ENCODE results near the gene MAGI1.

The MAGI1 gene

DNA sequence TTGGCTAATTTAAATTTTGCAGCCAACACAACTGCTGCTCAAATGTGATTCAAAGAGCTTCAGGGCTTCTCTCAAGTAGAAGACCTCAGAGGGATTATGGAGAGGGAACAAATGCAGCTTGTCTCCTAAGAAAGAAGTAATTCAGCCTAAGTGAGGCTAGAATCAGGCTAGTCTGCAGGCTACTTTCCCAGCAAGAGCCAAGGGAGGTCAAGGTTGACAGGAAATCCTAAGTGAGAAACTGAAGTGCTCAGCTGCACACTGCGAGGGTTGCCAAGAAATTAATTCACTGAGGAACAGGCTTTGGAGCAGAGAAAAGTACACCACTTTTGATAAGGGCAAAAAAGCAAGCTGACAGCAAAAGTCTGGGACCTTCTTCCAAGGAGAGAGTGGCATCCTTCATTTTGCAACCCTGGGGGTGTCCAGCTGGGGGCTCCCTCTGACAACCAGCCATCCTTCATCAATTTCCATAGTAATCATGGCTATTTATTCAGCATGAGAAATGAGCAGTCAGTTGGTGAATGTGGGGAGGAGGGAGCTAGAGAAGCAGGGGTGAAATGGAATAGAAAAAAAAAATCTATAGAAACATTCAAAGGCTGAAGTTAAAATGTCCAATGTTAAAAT is 704.6 kb downstream of the MAGI1 start:
- peak; percentile 53 for DNase-seq

DNA sequence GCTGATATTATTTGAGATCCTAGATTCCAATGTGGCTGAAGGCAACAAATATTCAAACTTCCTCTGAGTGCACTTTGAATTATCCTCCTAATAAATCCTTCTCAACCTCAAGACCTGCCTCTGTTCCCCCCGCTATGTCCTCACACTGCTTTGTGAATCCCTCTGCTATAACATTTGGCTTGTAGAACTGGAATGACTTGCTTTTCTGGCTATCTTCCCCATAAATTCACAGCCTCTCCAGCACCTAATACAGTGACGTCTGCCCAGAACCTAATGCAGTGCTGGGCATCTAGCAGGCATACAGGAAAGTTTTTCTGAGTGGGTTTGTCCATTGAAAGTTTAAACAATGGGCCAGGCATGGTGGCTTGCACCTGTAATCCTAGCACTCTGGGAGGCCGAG is 707.0 kb downstream of the MAGI1 start:
- no peak for DNase-seq

DNA sequence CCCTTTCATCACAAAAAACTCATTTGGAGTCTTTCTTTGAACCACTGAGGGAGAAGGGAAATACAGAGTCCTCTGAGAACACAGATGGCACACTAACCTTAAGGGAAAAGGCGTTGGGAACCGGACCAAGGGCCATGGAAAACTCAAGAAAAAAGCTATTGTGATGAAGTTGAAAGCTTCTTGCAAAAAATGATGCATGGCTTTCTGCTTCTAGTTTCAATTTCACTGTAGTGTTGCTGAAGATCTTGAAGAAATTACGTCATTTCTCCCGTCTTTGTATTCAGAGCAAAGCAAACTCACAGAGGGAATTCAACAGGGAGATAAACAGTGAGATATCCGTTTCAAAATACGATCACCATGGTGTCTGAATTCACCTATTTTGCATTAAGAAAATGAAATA is 708.6 kb downstream of the MAGI1 start:
- no peak for DNase-seq

DNA sequence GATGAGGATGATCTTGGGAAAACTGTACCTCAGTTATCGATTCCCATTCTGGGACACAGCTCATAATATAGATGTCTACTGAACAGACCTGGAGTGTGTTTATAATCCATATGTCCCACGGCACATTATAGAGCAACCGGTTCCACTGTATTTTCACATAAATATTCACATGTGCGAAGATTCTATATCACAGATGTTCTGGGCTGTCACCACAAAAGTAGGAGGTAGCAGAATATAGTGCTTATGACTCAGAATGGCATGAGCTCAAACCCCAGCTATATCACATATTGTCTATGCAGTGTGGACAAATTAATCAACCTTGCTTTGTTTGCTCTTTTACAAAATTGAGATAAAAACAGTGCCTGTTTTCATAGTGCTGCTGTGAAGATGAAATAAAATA is 710.6 kb downstream of the MAGI1 start:
- DNase-seq, result no peak

DNA sequence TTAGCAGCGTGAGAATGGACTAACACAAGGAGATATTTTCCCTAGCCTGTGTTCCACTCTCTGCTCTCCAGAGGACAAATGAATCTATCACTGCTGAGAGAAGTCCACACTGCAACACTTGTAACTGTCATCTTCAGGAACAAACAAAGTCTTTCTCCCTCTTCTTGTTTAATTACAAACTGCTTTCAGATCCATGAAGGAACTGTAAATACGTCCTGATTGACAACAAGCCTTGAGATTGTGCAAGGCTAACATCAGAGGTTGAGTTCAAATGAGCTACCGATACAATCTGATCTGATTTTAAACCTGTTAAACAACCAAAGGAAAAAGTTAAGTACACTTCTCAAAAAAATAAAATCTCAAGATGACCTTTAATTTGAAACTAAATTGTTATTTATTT is 712.1 kb downstream of the MAGI1 start:
- no peak for DNase-seq

DNA sequence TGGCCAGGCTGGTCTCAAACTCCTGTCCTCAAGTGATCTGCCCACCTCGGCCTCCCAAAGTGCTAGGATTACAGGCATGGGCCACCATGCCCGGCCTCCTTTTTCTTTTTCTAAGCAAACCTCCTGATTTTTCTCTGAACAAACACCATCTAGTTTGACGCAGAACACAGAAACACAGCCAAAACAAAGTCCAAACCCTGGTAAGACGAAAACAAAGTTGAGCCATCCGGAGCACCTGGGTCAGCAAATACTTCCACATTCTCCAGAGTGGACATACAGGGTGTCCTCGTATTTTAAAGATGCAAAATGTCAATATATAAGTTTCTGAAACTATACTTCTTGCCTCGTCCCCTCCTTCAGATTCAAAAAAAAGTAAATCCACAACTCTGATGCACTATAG is 715.8 kb downstream of the MAGI1 start:
- DNase-seq, result no peak

DNA sequence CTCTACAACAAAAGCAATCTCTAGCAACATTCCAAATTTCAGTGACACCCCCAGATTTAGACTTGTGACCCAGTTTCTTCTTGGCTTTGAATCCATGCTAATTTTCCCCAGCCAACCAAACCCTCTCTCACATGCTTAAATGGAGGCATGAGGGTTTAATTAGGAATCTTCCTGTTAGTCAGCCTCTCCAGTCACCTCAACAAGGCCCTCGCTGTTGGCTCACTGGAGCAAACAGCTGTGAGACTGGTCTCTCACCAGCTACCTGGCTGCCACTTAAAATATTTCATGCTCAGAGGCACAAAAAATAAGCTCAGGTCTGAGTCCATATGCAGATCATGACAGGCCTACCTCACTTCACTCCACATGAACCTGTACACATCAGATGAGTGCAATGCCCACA is 720.5 kb downstream of the MAGI1 start:
- peak; percentile 62 for DNase-seq

DNA sequence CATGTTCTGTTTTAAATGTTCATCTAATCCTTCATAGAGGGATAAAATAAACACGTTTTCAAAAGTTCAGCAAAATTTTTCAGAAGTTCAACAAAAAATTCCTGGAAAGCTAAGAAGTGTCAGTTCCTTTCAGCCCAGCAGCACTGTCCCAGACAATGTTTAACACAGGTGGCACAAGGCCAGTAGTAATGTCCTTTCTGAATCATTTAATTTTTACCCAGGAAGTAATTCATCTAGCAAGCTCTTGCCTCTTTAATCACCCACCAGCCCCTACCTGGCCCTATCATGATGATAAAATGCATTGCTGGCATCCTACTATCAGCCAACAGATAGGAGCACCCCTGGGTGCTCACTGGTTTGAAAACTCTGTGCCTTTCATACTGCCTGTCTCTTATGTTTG is 723.8 kb downstream of the MAGI1 start:
- no peak for DNase-seq

DNA sequence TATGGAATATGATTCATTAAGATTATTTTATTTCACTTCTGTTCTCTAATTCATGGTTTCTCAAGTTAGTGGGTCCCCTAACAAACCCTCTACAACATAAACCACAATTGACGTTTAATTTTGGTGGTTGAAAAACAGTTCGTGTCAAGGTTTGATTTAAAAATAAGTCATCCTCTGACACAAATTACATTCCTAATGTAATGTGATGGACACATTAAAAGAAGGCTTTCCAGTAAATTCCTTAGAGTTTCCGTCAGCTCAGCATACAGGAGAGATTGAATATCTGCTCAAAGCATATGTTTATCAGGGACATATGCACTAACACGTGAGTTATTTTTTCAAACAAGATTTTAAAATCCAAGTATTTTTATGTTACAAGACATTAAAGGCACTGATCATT is 724.4 kb downstream of the MAGI1 start:
- DNase-seq, result no peak

DNA sequence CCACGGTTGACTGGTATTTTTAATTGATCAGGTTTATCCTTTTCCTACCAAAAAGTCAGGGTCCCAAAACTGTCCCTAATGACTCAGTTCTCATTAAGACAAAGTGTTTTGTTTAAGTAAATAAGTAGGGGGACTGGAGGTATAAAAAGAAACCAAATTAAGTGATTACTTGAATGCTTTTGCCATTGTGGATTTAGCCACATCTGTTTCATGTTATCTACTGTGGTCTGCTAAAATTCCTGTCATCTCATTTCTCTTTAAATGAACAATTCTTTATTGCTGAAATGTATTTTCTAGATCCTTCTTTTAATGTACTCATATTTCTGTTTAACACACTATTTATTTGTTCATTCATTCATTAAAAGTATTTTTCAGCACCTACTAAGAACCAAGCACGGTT is 725.1 kb downstream of the MAGI1 start:
- no peak for DNase-seq

DNA sequence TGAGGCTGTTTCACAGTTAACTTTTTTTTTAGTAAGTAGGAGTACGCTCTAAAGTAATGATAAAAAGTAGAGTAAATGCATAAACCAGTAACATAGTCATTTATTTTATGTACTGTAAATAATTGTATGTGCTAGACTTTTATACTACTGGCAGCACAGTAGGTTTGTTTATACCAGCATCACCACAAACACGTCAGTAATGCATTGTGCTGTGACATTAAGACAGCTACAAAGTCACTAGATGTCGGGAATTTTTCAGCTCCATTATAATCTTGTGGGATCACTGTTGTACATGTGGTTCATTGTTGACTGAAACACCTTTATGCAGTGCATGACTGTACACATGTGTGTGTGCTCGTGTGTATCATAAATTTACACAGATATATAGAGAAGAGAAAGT is 732.9 kb downstream of the MAGI1 start:
- DNase-seq, result no peak

Data from DMS79 (cell line).